HepG2 (cell line): ENCODE results near the gene IL3RA. TPM values are rescaled to one million over a fixed set of nuclear protein-coding genes. Genes with fewer than 3 reads are reported as not detected.

Source experiments
- ATAC-seq: fragments of 200-7000 bp; cut with Tn5 transposase; 3 replicates; pipeline ENCODE4 v1.9.1; 2020; ENCODE audit warnings: mild to moderate bottlenecking, moderate library complexity
- Bru-seq: library from RNA; stranded (reverse); fragments of 400-500 nt; gene quantifications from one replicate; lab custom pipeline; 2021; lab: Mats Ljungman, UMichigan
- BruChase-seq, 2 experiments: library from RNA; stranded (reverse); fragments of 400-500 nt; gene quantifications; one replicate each; lab custom pipeline; 2021; lab: Mats Ljungman, UMichigan
- BruUV-seq: library from RNA; stranded (reverse); fragments of 400-500 nt; replicated peaks from 2 replicates; lab custom pipeline; 2021; lab: Mats Ljungman, UMichigan
- CTCF ChIA-PET: fragments of 300-600 bp; formaldehyde crosslinking; extraction: SDS; loops from one replicate; lab custom pipeline; 2021; ENCODE audit warnings: low total read pairs, inconsistent platforms, low intra/inter-chr PET ratio; lab: Yijun Ruan, JAX
- POLR2A ChIA-PET: fragments of 350-600 bp; sonication (Branson Sonifier 250); formaldehyde crosslinking; loops from one replicate; lab custom pipeline; 2020; ENCODE audit warnings: antibody characterized with exemption, inconsistent platforms; lab: Yijun Ruan, JAX
- DNase-seq: peaks from one replicate; pipeline ENCODE4 v3.0.0-alpha.2; 2015; ENCODE audit warnings: low spot score
- FAIRE-seq: peaks from 3 replicates; lab custom pipeline; 2011; peaks lifted over from hg19 to GRCh38; lab: Jason Lieb, UNC
- H2AFZ ChIP-seq: one replicate; pipeline ENCODE4 v1.6.1; 2011; ENCODE audit warnings: low read length, inconsistent platforms
- H3K27ac ChIP-seq: fragments of 300-600 bp; 3 replicates; pipeline ENCODE4 v1.8.0; 2011; ENCODE audit warnings: mixed run types, mild to moderate bottlenecking, mixed read lengths, low read length, inconsistent platforms; ENCODE audit not compliant: insufficient read depth; ENCODE audit errors: extremely low read length
- H3K27me3 ChIP-seq, 2 experiments: fragments of 200-600 bp in 1 of 2; 2 replicates in 1 of 2; 3 replicates in 1 of 2; pipeline versions ENCODE4 v1.6.0 to v1.8.0; 2011; ENCODE audit warnings: low read length in 2 of 2, mild to moderate bottlenecking in 2 of 2, moderate library complexity in 2 of 2, inconsistent platforms in 1 of 2; ENCODE audit not compliant: insufficient read depth in 2 of 2, control insufficient read depth in 1 of 2
- H3K36me3 ChIP-seq, 2 experiments: fragments of 200-600 bp in 1 of 2; replicated peaks in 1 of 2; 2 replicates in 1 of 2; 3 replicates in 1 of 2; pipeline versions ENCODE4 v1.5.1 to v1.8.0; 2011; ENCODE audit warnings: low read length in 2 of 2, inconsistent platforms in 1 of 2; ENCODE audit not compliant: insufficient read depth in 2 of 2, control insufficient read depth in 1 of 2
- H3K4me1 ChIP-seq: 2 replicates; pipeline ENCODE4 v1.5.1; 2012; ENCODE audit warnings: low read length, inconsistent platforms; ENCODE audit not compliant: insufficient read depth
- H3K4me2 ChIP-seq: 2 replicates; pipeline ENCODE4 v1.6.0; 2011; ENCODE audit warnings: low read depth, low read length, inconsistent platforms
- H3K4me3 ChIP-seq, 3 experiments: fragments of 200-600 bp in 1 of 3; sonication (generic), shearing (Covaris generic) in 1 of 3; replicated peaks in 1 of 3; 2 replicates each; pipeline ENCODE4 v1.5.1; 2011 to 2016; ENCODE audit warnings: low read length in 3 of 3, inconsistent platforms in 2 of 3, low read depth in 2 of 3, mild to moderate bottlenecking in 2 of 3, control low read depth in 1 of 3, mixed read lengths in 1 of 3; ENCODE audit not compliant: insufficient read depth in 1 of 3
- H3K79me2 ChIP-seq: one replicate; pipeline ENCODE4 v1.6.1; 2011; ENCODE audit warnings: low read length, inconsistent platforms; ENCODE audit not compliant: insufficient read depth
- H3K9ac ChIP-seq: 2 replicates; pipeline ENCODE4 v1.6.0; 2011; ENCODE audit warnings: mild to moderate bottlenecking, low read depth, low read length, inconsistent platforms; ENCODE audit not compliant: insufficient read depth
- H3K9me3 ChIP-seq: 2 replicates; pipeline ENCODE4 v1.5.1; 2012; ENCODE audit warnings: mild to moderate bottlenecking, low read length
- H4K20me1 ChIP-seq: 2 replicates; pipeline ENCODE4 v1.6.0; 2011; ENCODE audit warnings: inconsistent platforms, mild to moderate bottlenecking, low read length, moderate library complexity; ENCODE audit not compliant: insufficient read depth
- CEBPB ChIP-seq: IDR thresholded peaks from 2 replicates; pipeline ENCODE4 v1.6.1; 2011; ENCODE audit warnings: low read depth, low read length, improper control_type of control experiment, borderline replicate concordance
- GABPA ChIP-seq, 2 experiments: IDR thresholded peaks; 2 replicates each; pipeline ENCODE4 v1.6.1; 2011 to 2016; ENCODE audit warnings: low read depth in 2 of 2, low read length in 1 of 2, missing biosample characterization in 1 of 2, missing genetic modification characterization in 1 of 2
- SMYD3 ChIP-seq: sonication (generic); formaldehyde crosslinking; IDR thresholded peaks from 2 replicates; pipeline ENCODE4 v1.8.1; 2023; ENCODE audit warnings: mild to moderate bottlenecking, missing genetic modification reagents
- ZGPAT ChIP-seq: IDR thresholded peaks from 2 replicates; pipeline ENCODE4 v1.6.1; 2016; ENCODE audit warnings: mild to moderate bottlenecking
- ZNF503 ChIP-seq: sonication (generic); formaldehyde crosslinking; IDR thresholded peaks from 2 replicates; pipeline ENCODE4 v1.4.0; 2020; ENCODE audit warnings: missing genetic modification reagents
- ZNF557 ChIP-seq: sonication (generic); formaldehyde crosslinking; IDR thresholded peaks from 2 replicates; pipeline ENCODE4 v1.4.0; 2020; ENCODE audit warnings: missing genetic modification reagents
- WGBS: methylation state at CpG from one replicate; pipeline ENCODE4 v1.1.6; 2017; ENCODE audit warnings: low lambda C conversion rate; 5-methylcytosine and 5-hydroxymethylcytosine counted together
- in situ Hi-C: cut with HindIII; loops from 2 replicates; pipeline ENCODE4 v1.10.0; 2017; ENCODE audit warnings: low pct_unique_long_range_greater_than_20kb; ENCODE audit not compliant: extremely low pct_ligation_motif_present
- intact Hi-C: fragments of 100-400 bp; cut with micrococcal nuclease; formaldehyde crosslinking; loops from one replicate; pipeline ENCODE4 v1.10.0; 2022; ENCODE audit not compliant: unreplicated experiment
- long read RNA-seq, 2 experiments: library from RNA in 1 of 2; library from polyadenylated mRNA in 1 of 2; stranded (forward) in 1 of 2; unstranded in 1 of 2; transcript quantifications; one replicate each; pipeline ENCODE4 v2.0.0, GENCODE V29; 2019 to 2022
- polyA minus RNA-seq, 3 experiments: library from RNA; depleted of rRNA, polyadenylated mRNA; stranded (reverse); fragments of >200 nt; gene quantifications; 2 replicates each; pipeline ENCODE4 v1.2.3, GENCODE V29; 2011; ENCODE audit warnings: low replicate concordance in 1 of 3
- polyA plus RNA-seq, 8 experiments: library from polyadenylated mRNA; depleted of rRNA in 3 of 8; stranded (reverse) in 7 of 8; unstranded in 1 of 8; fragments of >200 nt; fragmentation: Illumina TruSeq in 4 of 8; extraction: Trizol in 4 of 8; gene quantifications; 2 replicates each; pipeline versions ENCODE4 v1.2.1 to v1.2.3, GENCODE V29; 2011 to 2016; ENCODE audit warnings: low read depth in 4 of 8, missing spikeins in 1 of 8, mixed read lengths in 1 of 8; ENCODE audit not compliant: insufficient read depth in 1 of 8
- total RNA-seq, 5 experiments: library from RNA; depleted of rRNA; stranded (reverse); fragments of >200 nt; fragmentation: Illumina TruSeq; extraction: Trizol; gene quantifications; 2 replicates each; pipeline ENCODE4 v1.2.3, GENCODE V29; 2016; ENCODE audit warnings: low read depth in 1 of 5

IL3RA gene
- not detected in 2 replicates for total RNA-seq (2016; rRNA removed; fragmentation: Illumina TruSeq; extraction: Trizol)
- not detected in 2 replicates for total RNA-seq (2016; cell fraction: cytosol; rRNA removed; fragmentation: Illumina TruSeq; extraction: Trizol; ENCODE audit: low read depth)
- total RNA-seq (2016; cell fraction: insoluble cytoplasmic fraction; rRNA removed; fragmentation: Illumina TruSeq; extraction: Trizol), result not detected in 2 replicates
- not detected in 2 replicates for total RNA-seq (2016; cell fraction: membrane; rRNA removed; fragmentation: Illumina TruSeq; extraction: Trizol)
- not detected in 2 replicates for total RNA-seq (2016; cell fraction: nucleus; rRNA removed; fragmentation: Illumina TruSeq; extraction: Trizol)
- polyA plus RNA-seq (2011; rRNA removed), result not detected in 2 replicates
- not detected in 2 replicates for polyA plus RNA-seq (2011; cell fraction: cytosol; rRNA removed)
- not detected in 2 replicates for polyA plus RNA-seq (2011; cell fraction: nucleus; rRNA removed)
- polyA plus RNA-seq (2012), result 0.11 and 0.40 TPM in 2 replicates
- polyA plus RNA-seq (2016; cell fraction: cytosol; fragmentation: Illumina TruSeq; extraction: Trizol; ENCODE audit: low read depth), result not detected in 2 replicates
- polyA plus RNA-seq (2016; cell fraction: insoluble cytoplasmic fraction; fragmentation: Illumina TruSeq; extraction: Trizol; ENCODE audit: low read depth), result not detected in 2 replicates
- polyA plus RNA-seq (2016; cell fraction: membrane; fragmentation: Illumina TruSeq; extraction: Trizol; ENCODE audit: low read depth), result not detected in 2 replicates
- polyA plus RNA-seq (2016; cell fraction: nucleus; fragmentation: Illumina TruSeq; extraction: Trizol; ENCODE audit: insufficient read depth, low read depth), result not detected in 2 replicates
- 0.52 TPM in 1 of 2 replicates, not detected in the other for polyA minus RNA-seq (2011; rRNA and poly(A)+ RNA removed; ENCODE audit: low replicate concordance)
- not detected in 2 replicates for polyA minus RNA-seq (2011; cell fraction: cytosol; rRNA and poly(A)+ RNA removed)
- polyA minus RNA-seq (2011; cell fraction: nucleus; rRNA and poly(A)+ RNA removed), result not detected in 2 replicates
- Bru-seq, nascent RNA, result percentile 5 among the genes with signal in this experiment
- BruChase-seq, experiment 1, labeled RNA remaining after a 6-hour chase, result percentile 5 among the genes with signal in this experiment
- percentile 6 among the genes with signal in this experiment for BruChase-seq, experiment 2, labeled RNA remaining after a 2-hour chase
- long read RNA-seq, experiment 1, result 0 reads
- long read RNA-seq, experiment 2, result 0 reads

- ChIA-PET CTCF (no interaction called here), POLR2A (no interaction called here)
- no peak for DNase-seq
- Histone ChIP-seq H3K27ac (no peak within 1 kb of the TSS), H3K4me1 (peaks cover 21% of the 10 kb centered on the region), H3K4me3 (no peak within 1 kb of the TSS; a peak in 1 of 6 replicates), H3K79me2 (no peaks in the 10 kb centered on the region), H3K36me3 (no peaks in the 10 kb centered on the region), H2AFZ (no peak within 1 kb of the TSS), H3K4me2 (peak within 1 kb of the TSS; percentile 43), H3K27me3 (no peaks in the 10 kb centered on the region), H4K20me1 (no peaks in the 10 kb centered on the region), H3K9ac (no peak within 1 kb of the TSS), H3K9me3 (no peaks in the 10 kb centered on the region)
- TF ChIP-seq ZNF557 (CRISPR knock-in tag) (no peak), GABPA (IDR thresholded peaks at IDR 0.05; ENCODE audit: low read depth, low read length) (no peak), GABPA (CRISPR knock-in tag; IDR thresholded peaks at IDR 0.05; ENCODE audit: low read depth) (no peak), CEBPB (peak; percentile 20; the same call in 1 of the 2 replicates), ZNF503 (CRISPR knock-in tag) (no peak), ZGPAT (CRISPR knock-in tag) (no peak), SMYD3 (CRISPR knock-in tag) (no peak)
- no TSS peak for BruUV-seq
- intact Hi-C loops (loop anchor here (2.0 kb wide), 1 partner anchor 14 kb away; no protein-coding TSS in a partner anchor), in situ Hi-C loops (no loop called here)
- ATAC-seq, result peak; percentile 33
- FAIRE-seq, result no peak
- WGBS, result 9% methylated on average over 14 of the region's 14 CpGs
Measured at GRCh38 chrX:1336331-1336943, at the start of gene IL3RA. IL3RA (plus strand) TSS chrX:1336785; CDS start chrX:1341766, 4,981 bp downstream.
